ENCODE measurements around the gene BLCAP.

GRCh38 chr20:37481610-37482009 is 46.1 kb downstream of the BLCAP start:
- TF ChIP-seq CTCF (conservative IDR thresholded peaks at IDR 0.05; ENCODE audit: low read depth in 2 of 2) (no peak), POLR2AphosphoS5 (IDR thresholded peaks at IDR 0.05; ENCODE audit: low read depth) (no peak), JUNB (IDR thresholded peaks at IDR 0.05; ENCODE audit: unreplicated experiment) (no peak), CREB1 (CRISPR knock-in tag; IDR thresholded peaks at IDR 0.05; ENCODE audit: low read depth) (no peak)

Data from GM23338 (cell line).